ENCODE data around the gene XRCC5.

DNA sequence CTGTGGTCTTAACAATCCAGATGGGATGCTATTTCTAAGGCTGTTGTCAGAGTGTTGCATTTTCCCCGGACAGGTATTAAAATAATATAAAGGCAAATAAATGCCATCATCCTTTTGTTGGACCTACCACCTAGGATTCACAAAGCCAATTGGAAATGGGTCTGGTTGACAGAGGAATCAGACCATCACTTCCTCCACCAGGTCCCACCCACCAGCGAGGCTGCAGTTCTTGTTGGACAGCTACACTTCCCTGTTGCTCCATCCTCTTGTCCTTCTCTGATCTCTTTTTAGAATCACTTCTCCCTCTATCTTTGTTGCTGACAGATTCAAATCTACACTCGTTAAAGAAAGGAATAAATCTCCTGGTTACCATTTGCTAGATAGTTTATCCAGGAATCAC is 26.3 kb upstream of the XRCC5 start:
- TF ChIP-seq CTCF (IDR thresholded peaks at IDR 0.05): no peak
- no peak for TF ChIP-seq POLR2AphosphoS5 (IDR thresholded peaks at IDR 0.05; ENCODE audit: low read depth, low read length)
- no peak for TF ChIP-seq REST (IDR thresholded peaks at IDR 0.05; ENCODE audit: insufficient read depth in 1 of 2, low read depth in 2 of 2, low read length in 1 of 2)
- no peak for TF ChIP-seq SIN3A (IDR thresholded peaks at IDR 0.05; ENCODE audit: borderline replicate concordance, insufficient read depth, low read depth, low read length)
- no peak for TF ChIP-seq TCF7L2 (IDR thresholded peaks at IDR 0.05; ENCODE audit: low read depth, low read length)
